Pons (tissue), 1 donor: ENCODE measurements around the gene CEBPB.
"Not testable (repeated sequence)": the region's sequence is repeated elsewhere in the genome, so short reads cannot be mapped to it uniquely, and the experiment has no call there.

Experiments
- DNase-seq: peaks from one replicate; pipeline ENCODE4 v3.0.0-alpha.2; 2016; ENCODE audit warnings: low spot score

Gene CEBPB

GRCh38 chr20:50193199-50193835 is 2.7 kb downstream of the CEBPB start:
- no peak for DNase-seq

- no peak for DNase-seq
These were observed 3.3 kb downstream of the CEBPB start for GRCh38 chr20:50193836-50194421.

GRCh38 chr20:50194422-50194830 is 3.8 kb downstream of the CEBPB start:
- DNase-seq, result no peak

GRCh38 chr20:50194831-50195523 is 4.3 kb downstream of the CEBPB start:
- DNase-seq, result no peak

- DNase-seq, result no peak
These were observed 5.0 kb downstream of the CEBPB start for GRCh38 chr20:50195524-50196120.

- DNase-seq, result no peak
These were observed 5.6 kb downstream of the CEBPB start for GRCh38 chr20:50196248-50196647.

GRCh38 chr20:50196896-50197295 is 6.3 kb downstream of the CEBPB start:
- no peak for DNase-seq

GRCh38 chr20:50197463-50198179 is 7.0 kb downstream of the CEBPB start:
- no peak for DNase-seq

- no peak for DNase-seq
These were observed 7.6 kb downstream of the CEBPB start for GRCh38 chr20:50198180-50198666.

- no peak for DNase-seq
These were observed 8.1 kb downstream of the CEBPB start for GRCh38 chr20:50198716-50199115.

- DNase-seq, result no peak
These were observed 9.1 kb downstream of the CEBPB start for GRCh38 chr20:50199703-50200102.

- DNase-seq, result no peak
These were observed 10.0 kb downstream of the CEBPB start for GRCh38 chr20:50200482-50201104.

- not testable (repeated sequence) for DNase-seq
These were observed 11.1 kb downstream of the CEBPB start for GRCh38 chr20:50201710-50202109.

GRCh38 chr20:50202677-50203076 is 12.0 kb downstream of the CEBPB start:
- no peak for DNase-seq

GRCh38 chr20:50203951-50204937 is 13.6 kb downstream of the CEBPB start:
- DNase-seq, result no peak

- no peak for DNase-seq
These were observed 16.4 kb downstream of the CEBPB start for GRCh38 chr20:50207026-50207425.

GRCh38 chr20:50208085-50208491 is 17.5 kb downstream of the CEBPB start:
- DNase-seq, result no peak

GRCh38 chr20:50208815-50209214 is 18.2 kb downstream of the CEBPB start:
- not testable (repeated sequence) for DNase-seq

- DNase-seq, result no peak
These were observed 19.5 kb downstream of the CEBPB start for GRCh38 chr20:50210066-50210619.

- DNase-seq, result no peak
These were observed 20.5 kb downstream of the CEBPB start for GRCh38 chr20:50211091-50211490.
